GF-D8 (cell line): Measurements from ENCODE around the gene PEX26.
"Not testable (repeated sequence)": the region's sequence is repeated elsewhere in the genome, so short reads cannot be mapped to it uniquely, and the experiment has no call there.

Experiments used
- DNase-seq: peaks from one replicate; lab custom pipeline; 2025; lab: John Stamatoyannopoulos, UW

PEX26 gene

GRCh38 chr22:18119409-18120110, 41.8 kb downstream of the PEX26 start:
- DNase-seq = no peak

GRCh38 chr22:18120857-18121256, 43.1 kb downstream of the PEX26 start:
- DNase-seq = no peak

GRCh38 chr22:18121506-18121905, 43.7 kb downstream of the PEX26 start:
- no peak for DNase-seq

GRCh38 chr22:18121954-18122554, 44.3 kb downstream of the PEX26 start:
- no peak for DNase-seq

- not testable (repeated sequence) for DNase-seq
Observed at GRCh38 chr22:18123476-18124025, 45.8 kb downstream of the PEX26 start.

GRCh38 chr22:18126606-18127005, 48.8 kb downstream of the PEX26 start:
- DNase-seq = no peak

- DNase-seq = no peak
Observed at GRCh38 chr22:18130018-18130417, 52.2 kb downstream of the PEX26 start.

GRCh38 chr22:18130699-18131429, 53.1 kb downstream of the PEX26 start:
- no peak for DNase-seq

- DNase-seq = no peak
Observed at GRCh38 chr22:18133452-18133851, 55.7 kb downstream of the PEX26 start.

GRCh38 chr22:18136563-18137320, 59.0 kb downstream of the PEX26 start:
- no peak for DNase-seq

- not testable (repeated sequence) for DNase-seq
Observed at GRCh38 chr22:18141004-18141403, 63.2 kb downstream of the PEX26 start.

- no peak for DNase-seq
Observed at GRCh38 chr22:18144105-18144504, 66.3 kb downstream of the PEX26 start.

- no peak for DNase-seq
Observed at GRCh38 chr22:18145676-18146388, 68.0 kb downstream of the PEX26 start.

- DNase-seq = no peak
Observed at GRCh38 chr22:18146389-18146753, 68.6 kb downstream of the PEX26 start.

GRCh38 chr22:18147791-18148190, 70.0 kb downstream of the PEX26 start:
- no peak for DNase-seq

- no peak for DNase-seq
Observed at GRCh38 chr22:18148293-18148965, 70.6 kb downstream of the PEX26 start.

GRCh38 chr22:18152519-18152918, 74.7 kb downstream of the PEX26 start:
- DNase-seq = no peak

GRCh38 chr22:18154821-18155390, 77.1 kb downstream of the PEX26 start:
- DNase-seq = no peak
